Peyer's patch (tissue), 4 donors: ENCODE data around the gene DIS3L2. TPM values are rescaled to one million over a fixed set of nuclear protein-coding genes. Genes with fewer than 3 reads are reported as not detected.
"Not testable (repeated sequence)": the region's sequence is repeated elsewhere in the genome, so short reads cannot be mapped to it uniquely, and the experiment has no call there.

Source experiments
- DNase-seq, 3 donors: peaks; one replicate each; pipeline ENCODE4 v3.0.0-alpha.2; 2017 to 2019
- H3K27ac ChIP-seq, 4 donors: fragments of 200-600 bp; sonication (generic); one replicate each; pipeline ENCODE4 v1.5.1; 2016 to 2019
- H3K27me3 ChIP-seq, 2 donors: fragments of 200-600 bp; sonication (generic); one replicate each; pipeline ENCODE4 v1.5.1; 2019
- H3K36me3 ChIP-seq, 3 donors: fragments of 200-600 bp; sonication (generic); one replicate each; pipeline ENCODE4 v1.5.1; 2016 to 2019
- H3K4me1 ChIP-seq, 4 donors: fragments of 200-600 bp; sonication (generic); one replicate each; pipeline ENCODE4 v1.5.1; 2016 to 2019
- H3K4me3 ChIP-seq, 4 donors: fragments of 200-600 bp; sonication (generic); 1 replicate in 3 of 4; 2 replicates in 1 of 4; pipeline ENCODE4 v1.5.1; 2016 to 2019; ENCODE audit warnings: mild to moderate bottlenecking in 1 of 4
- H3K9me3 ChIP-seq, 4 donors: fragments of 200-600 bp; sonication (generic); one replicate each; pipeline ENCODE4 v1.5.1; 2016 to 2019; ENCODE audit warnings: mild to moderate bottlenecking in 1 of 4
- CTCF ChIP-seq, 6 experiments: fragments of 450-650 bp in 4 of 6; fragments of 200-600 bp in 2 of 6; sonication (generic) in 1 of 6; IDR thresholded peaks; one replicate each; pipeline ENCODE4 v1.5.1; 2017 to 2019; ENCODE audit warnings: antibody characterized with exemption in 6 of 6, mild to moderate bottlenecking in 3 of 6, moderate library complexity in 1 of 6
- POLR2A ChIP-seq, 2 donors: fragments of 450-650 bp; IDR thresholded peaks; one replicate each; pipeline ENCODE4 v1.5.1; 2017; ENCODE audit warnings: antibody characterized with exemption in 2 of 2, mild to moderate bottlenecking in 2 of 2, moderate library complexity in 2 of 2
- total RNA-seq, 4 donors: library from RNA; depleted of rRNA; stranded (reverse); fragments of >200 nt; gene quantifications; one replicate each; pipeline ENCODE4 v1.1.0, GENCODE V29; 2016

The DIS3L2 gene
- total RNA-seq, 4 donors from 2014 or later = 26.4 to 147 (median 58.3) TPM

- Histone ChIP-seq H3K4me3 (no peak overlapping the region), H3K36me3 (no peaks in the 10 kb centered on the region), H3K4me1 (no peaks in the 10 kb centered on the region), H3K27ac (no peak overlapping the region), H3K27me3 (no peaks in the 10 kb centered on the region), H3K9me3 (no peaks in the 10 kb centered on the region)
- no peak for TF ChIP-seq POLR2A (IDR thresholded peaks at IDR 0.05)
- no peak for TF ChIP-seq CTCF (IDR thresholded peaks at IDR 0.05)
- DNase-seq = no peak
Observed at GRCh38 chr2:232104076-232104646, 142.6 kb downstream of the DIS3L2 start.

- no peaks in the 10 kb centered on the region for H3K4me1 ChIP-seq
- H3K4me3 ChIP-seq = no peak overlapping the region
- H3K27ac ChIP-seq = no peak overlapping the region
- H3K36me3 ChIP-seq = no peaks in the 10 kb centered on the region
- no peaks in the 10 kb centered on the region for H3K9me3 ChIP-seq
- no peak for DNase-seq
- no peaks in the 10 kb centered on the region for H3K27me3 ChIP-seq
- no peak for TF ChIP-seq POLR2A (IDR thresholded peaks at IDR 0.05)
- no peak for TF ChIP-seq CTCF (IDR thresholded peaks at IDR 0.05)
Observed at GRCh38 chr2:232111551-232111950, 150.0 kb downstream of the DIS3L2 start.

- Histone ChIP-seq H3K27ac (no peak overlapping the region), H3K4me3 (no peak overlapping the region), H3K9me3 (no peaks in the 10 kb centered on the region), H3K36me3 (no peaks in the 10 kb centered on the region), H3K4me1 (no peaks in the 10 kb centered on the region), H3K27me3 (no peaks in the 10 kb centered on the region)
- no peak for DNase-seq
- TF ChIP-seq CTCF (IDR thresholded peaks at IDR 0.05) (no peak), POLR2A (IDR thresholded peaks at IDR 0.05) (no peak)
Observed at GRCh38 chr2:232113821-232114220, 152.3 kb downstream of the DIS3L2 start.

- not testable (repeated sequence) for H3K9me3 ChIP-seq, H3K4me1 ChIP-seq, H3K27me3 ChIP-seq, H3K36me3 ChIP-seq, H3K4me3 ChIP-seq, DNase-seq, H3K27ac ChIP-seq
Observed at GRCh38 chr2:232115728-232116361, 154.3 kb downstream of the DIS3L2 start.

- Histone ChIP-seq H3K27me3 (no peaks in the 10 kb centered on the region), H3K9me3 (no peaks in the 10 kb centered on the region), H3K4me3 (no peak overlapping the region), H3K27ac (no peak overlapping the region), H3K36me3 (peaks cover 0 to 3% (median 0%) of the 10 kb centered on the region in 3 donors), H3K4me1 (no peaks in the 10 kb centered on the region)
- no peak for TF ChIP-seq CTCF (IDR thresholded peaks at IDR 0.05)
- TF ChIP-seq POLR2A (IDR thresholded peaks at IDR 0.05) = no peak
- DNase-seq = no peak
Observed at GRCh38 chr2:232116852-232117251, 155.3 kb downstream of the DIS3L2 start.

- H3K27me3 ChIP-seq = no peaks in the 10 kb centered on the region
- H3K4me3 ChIP-seq = no peak overlapping the region
- DNase-seq = no peak
- no peaks in the 10 kb centered on the region for H3K4me1 ChIP-seq
- TF ChIP-seq CTCF (IDR thresholded peaks at IDR 0.05) (no peak), POLR2A (IDR thresholded peaks at IDR 0.05) (no peak)
- no peak overlapping the region for H3K27ac ChIP-seq
- H3K9me3 ChIP-seq = no peaks in the 10 kb centered on the region
- H3K36me3 ChIP-seq = peaks cover 0 to 3% (median 0%) of the 10 kb centered on the region in 3 donors
Observed at GRCh38 chr2:232117413-232117812, 155.9 kb downstream of the DIS3L2 start.
